Left kidney (tissue), 2 donors: Measurements from ENCODE around the gene RRAGA. TPM values are rescaled to one million over a fixed set of nuclear protein-coding genes. Genes with fewer than 3 reads are reported as not detected.
"Not testable (repeated sequence)": the region's sequence is repeated elsewhere in the genome, so short reads cannot be mapped to it uniquely, and the experiment has no call there.

ENCODE experiments used
- DNase-seq: peaks from one replicate; pipeline ENCODE4 v3.0.0-alpha.2; 2013
- polyA plus RNA-seq: library from polyadenylated mRNA; unstranded; fragments of 120-200 nt; gene quantifications from one replicate; pipeline ENCODE4 v1.2.1, GENCODE V29; 2013; ENCODE audit not compliant: insufficient read length

The RRAGA gene
- polyA plus RNA-seq, 1 donor, result 96.9 TPM

- DNase-seq, result no peak
Measured at GRCh38 chr9:19074229-19074628, 25.0 kb downstream of the RRAGA start.

- DNase-seq, result no peak
Measured at GRCh38 chr9:19074836-19075235, 25.6 kb downstream of the RRAGA start.

GRCh38 chr9:19085295-19085694 lies 36.1 kb downstream of the RRAGA start:
- no peak for DNase-seq

- no peak for DNase-seq
Measured at GRCh38 chr9:19087106-19088000, 38.1 kb downstream of the RRAGA start.

- DNase-seq, result not testable (repeated sequence)
Measured at GRCh38 chr9:19097431-19097830, 48.2 kb downstream of the RRAGA start.

Other genes starting within 250 kb of the RRAGA start
- gene SAXO1, start 16.2 kb upstream of the RRAGA start, polyA plus RNA-seq, result 0.20 TPM
- gene HAUS6, start 53.5 kb downstream of the RRAGA start, polyA plus RNA-seq, result 23.8 TPM
- 117 TPM for gene PLIN2, start 78.1 kb downstream of the RRAGA start, polyA plus RNA-seq
- 60.6 TPM for gene DENND4C, start 181.3 kb downstream of the RRAGA start, polyA plus RNA-seq